ENCODE measurements around the gene GRK5.

The GRK5 gene

GRCh38 chr10:119455609-119456434, 248.5 kb downstream of the GRK5 start:
- Histone ChIP-seq H2BK5ac (ENCODE audit: low read depth, low read length, poor library complexity) (no peak overlapping the region), H3K79me1 (ENCODE audit: low read length) (no peaks in the 10 kb centered on the region), H3K4ac (ENCODE audit: low read depth, low read length) (no peak overlapping the region), H3K9ac (ENCODE audit: low read length) (no peak overlapping the region), H3K4me2 (ENCODE audit: low read length) (no peak overlapping the region), H3K79me2 (ENCODE audit: control insufficient read depth, insufficient read depth, low read length, poor library complexity) (no peaks in the 10 kb centered on the region), H3K36me3 (ENCODE audit: control insufficient read depth in 1 of 2, insufficient read depth in 2 of 2, low read length in 2 of 2) (no peaks in the 10 kb centered on the region), H4K91ac (ENCODE audit: low read depth, low read length) (no peak overlapping the region), H2AK5ac (ENCODE audit: low read length) (no peak overlapping the region), H2BK120ac (ENCODE audit: insufficient read depth, low read length, poor library complexity) (no peak overlapping the region), H3K4me1 (ENCODE audit: control insufficient read depth in 1 of 2, insufficient read depth in 2 of 2, low read length in 2 of 2) (peaks cover 3% of the 10 kb centered on the region in 2 experiments), H3K23ac (ENCODE audit: low read length) (no peak overlapping the region), H3K27ac (ENCODE audit: low read depth, low read length) (no peak overlapping the region), H3K14ac (ENCODE audit: low read length) (no peak overlapping the region), H3K4me3 (ENCODE audit: low read depth, low read length) (no peak overlapping the region), H4K12ac (ENCODE audit: low read depth, low read length) (no peak overlapping the region), H3K27me3 (ENCODE audit: insufficient read depth, low read length) (no peaks in the 10 kb centered on the region), H3K18ac (ENCODE audit: low read length) (no peak overlapping the region), H3K9me3 (ENCODE audit: insufficient read depth, low read depth, low read length) (no peaks in the 10 kb centered on the region), H2AFZ (ENCODE audit: insufficient read depth, low read length, poor library complexity) (no peak overlapping the region), H4K8ac (ENCODE audit: low read depth, low read length) (no peak overlapping the region), H2BK12ac (ENCODE audit: low read length) (no peak overlapping the region)
- no peak for DNase-seq
- WGBS (ENCODE audit: extremely low coverage, insufficient coverage, insufficient read length), result no CpG with 5 or more reads among the region's 23 CpGs

- Histone ChIP-seq H2AK5ac (ENCODE audit: low read length) (no peak overlapping the region), H3K36me3 (ENCODE audit: control insufficient read depth in 1 of 2, insufficient read depth in 2 of 2, low read length in 2 of 2) (no peaks in the 10 kb centered on the region), H2BK120ac (ENCODE audit: insufficient read depth, low read length, poor library complexity) (no peak overlapping the region), H3K18ac (ENCODE audit: low read length) (no peak overlapping the region), H3K14ac (ENCODE audit: low read length) (no peak overlapping the region), H3K9ac (ENCODE audit: low read length) (no peak overlapping the region), H3K4me1 (ENCODE audit: control insufficient read depth in 1 of 2, insufficient read depth in 2 of 2, low read length in 2 of 2) (peaks cover 3% of the 10 kb centered on the region in 2 experiments), H4K8ac (ENCODE audit: low read depth, low read length) (no peak overlapping the region), H2BK12ac (ENCODE audit: low read length) (no peak overlapping the region), H3K23ac (ENCODE audit: low read length) (no peak overlapping the region), H3K4ac (ENCODE audit: low read depth, low read length) (no peak overlapping the region), H3K79me1 (ENCODE audit: low read length) (no peaks in the 10 kb centered on the region), H3K4me2 (ENCODE audit: low read length) (no peak overlapping the region), H3K9me3 (ENCODE audit: insufficient read depth, low read depth, low read length) (no peaks in the 10 kb centered on the region), H4K91ac (ENCODE audit: low read depth, low read length) (no peak overlapping the region), H3K4me3 (ENCODE audit: low read depth, low read length) (no peak overlapping the region), H3K27me3 (ENCODE audit: insufficient read depth, low read length) (no peaks in the 10 kb centered on the region), H2BK5ac (ENCODE audit: low read depth, low read length, poor library complexity) (no peak overlapping the region), H2AFZ (ENCODE audit: insufficient read depth, low read length, poor library complexity) (no peak overlapping the region), H4K12ac (ENCODE audit: low read depth, low read length) (no peak overlapping the region), H3K27ac (ENCODE audit: low read depth, low read length) (no peak overlapping the region), H3K79me2 (ENCODE audit: control insufficient read depth, insufficient read depth, low read length, poor library complexity) (no peaks in the 10 kb centered on the region)
- no peak for DNase-seq
- no CpG with 5 or more reads among the region's 7 CpGs for WGBS (ENCODE audit: extremely low coverage, insufficient coverage, insufficient read length)
Observed at GRCh38 chr10:119456435-119456810, 249.1 kb downstream of the GRK5 start.

- peak; percentile 75 to 90 for DNase-seq
- H3K4me3 ChIP-seq (ENCODE audit: low read depth, low read length), result no peak overlapping the region
- H3K9me3 ChIP-seq (ENCODE audit: insufficient read depth, low read depth, low read length), result no peaks in the 10 kb centered on the region
- H3K27ac ChIP-seq (ENCODE audit: low read depth, low read length), result no peak overlapping the region
- no peak overlapping the region for H2BK120ac ChIP-seq (ENCODE audit: insufficient read depth, low read length, poor library complexity)
- H3K27me3 ChIP-seq (ENCODE audit: insufficient read depth, low read length), result no peaks in the 10 kb centered on the region
- H3K4me1 ChIP-seq (ENCODE audit: control insufficient read depth in 1 of 2, insufficient read depth in 2 of 2, low read length in 2 of 2), result peaks cover 3% of the 10 kb centered on the region in 2 experiments
- no peak overlapping the region for H2AK5ac ChIP-seq (ENCODE audit: low read length)
- H4K12ac ChIP-seq (ENCODE audit: low read depth, low read length), result no peak overlapping the region
- H3K4me2 ChIP-seq (ENCODE audit: low read length), result no peak overlapping the region
- H3K14ac ChIP-seq (ENCODE audit: low read length), result no peak overlapping the region
- no CpG with 5 or more reads among the region's 28 CpGs for WGBS (ENCODE audit: extremely low coverage, insufficient coverage, insufficient read length)
- H2BK5ac ChIP-seq (ENCODE audit: low read depth, low read length, poor library complexity), result no peak overlapping the region
- no peak overlapping the region for H3K18ac ChIP-seq (ENCODE audit: low read length)
- H3K23ac ChIP-seq (ENCODE audit: low read length), result no peak overlapping the region
- H2BK12ac ChIP-seq (ENCODE audit: low read length), result no peak overlapping the region
- H3K36me3 ChIP-seq (ENCODE audit: control insufficient read depth in 1 of 2, insufficient read depth in 2 of 2, low read length in 2 of 2), result no peaks in the 10 kb centered on the region
- H4K8ac ChIP-seq (ENCODE audit: low read depth, low read length), result no peak overlapping the region
- H3K9ac ChIP-seq (ENCODE audit: low read length), result no peak overlapping the region
- no peaks in the 10 kb centered on the region for H3K79me1 ChIP-seq (ENCODE audit: low read length)
- H4K91ac ChIP-seq (ENCODE audit: low read depth, low read length), result no peak overlapping the region
- no peak overlapping the region for H2AFZ ChIP-seq (ENCODE audit: insufficient read depth, low read length, poor library complexity)
- no peak overlapping the region for H3K4ac ChIP-seq (ENCODE audit: low read depth, low read length)
- H3K79me2 ChIP-seq (ENCODE audit: control insufficient read depth, insufficient read depth, low read length, poor library complexity), result no peaks in the 10 kb centered on the region
Observed at GRCh38 chr10:119457966-119458766, 250.8 kb downstream of the GRK5 start.

- H3K4me3 ChIP-seq (ENCODE audit: low read depth, low read length), result no peak overlapping the region
- H3K27ac ChIP-seq (ENCODE audit: low read depth, low read length), result no peak overlapping the region
- no peak overlapping the region for H4K8ac ChIP-seq (ENCODE audit: low read depth, low read length)
- no peak overlapping the region for H3K23ac ChIP-seq (ENCODE audit: low read length)
- no peak for DNase-seq
- no peaks in the 10 kb centered on the region for H3K4me1 ChIP-seq (ENCODE audit: control insufficient read depth in 1 of 2, insufficient read depth in 2 of 2, low read length in 2 of 2)
- no peak overlapping the region for H2BK5ac ChIP-seq (ENCODE audit: low read depth, low read length, poor library complexity)
- no peaks in the 10 kb centered on the region for H3K36me3 ChIP-seq (ENCODE audit: control insufficient read depth in 1 of 2, insufficient read depth in 2 of 2, low read length in 2 of 2)
- no peak overlapping the region for H2AK5ac ChIP-seq (ENCODE audit: low read length)
- H2BK12ac ChIP-seq (ENCODE audit: low read length), result no peak overlapping the region
- no peak overlapping the region for H3K4me2 ChIP-seq (ENCODE audit: low read length)
- H3K79me2 ChIP-seq (ENCODE audit: control insufficient read depth, insufficient read depth, low read length, poor library complexity), result no peaks in the 10 kb centered on the region
- H3K27me3 ChIP-seq (ENCODE audit: insufficient read depth, low read length), result no peaks in the 10 kb centered on the region
- WGBS (ENCODE audit: extremely low coverage, insufficient coverage, insufficient read length), result no CpG with 5 or more reads among the region's 17 CpGs
- no peaks in the 10 kb centered on the region for H3K79me1 ChIP-seq (ENCODE audit: low read length)
- H3K18ac ChIP-seq (ENCODE audit: low read length), result no peak overlapping the region
- H4K12ac ChIP-seq (ENCODE audit: low read depth, low read length), result no peak overlapping the region
- no peak overlapping the region for H2BK120ac ChIP-seq (ENCODE audit: insufficient read depth, low read length, poor library complexity)
- no peak overlapping the region for H3K9ac ChIP-seq (ENCODE audit: low read length)
- no peak overlapping the region for H3K4ac ChIP-seq (ENCODE audit: low read depth, low read length)
- no peak overlapping the region for H2AFZ ChIP-seq (ENCODE audit: insufficient read depth, low read length, poor library complexity)
- no peaks in the 10 kb centered on the region for H3K9me3 ChIP-seq (ENCODE audit: insufficient read depth, low read depth, low read length)
- no peak overlapping the region for H3K14ac ChIP-seq (ENCODE audit: low read length)
- H4K91ac ChIP-seq (ENCODE audit: low read depth, low read length), result no peak overlapping the region
Observed at GRCh38 chr10:119459681-119460340, 252.4 kb downstream of the GRK5 start.
